Ectodermal cell (in vitro differentiated cells): ENCODE measurements around the gene ITFG2.

Source experiments
- H3K27ac ChIP-seq: 2 replicates; pipeline ENCODE4 v1.7.0; 2013; ENCODE audit warnings: mild to moderate bottlenecking, low read depth, low read length; ENCODE audit not compliant: insufficient read depth, poor library complexity, severe bottlenecking
- H3K27me3 ChIP-seq: 2 replicates; pipeline ENCODE4 v1.7.0; 2013; ENCODE audit warnings: mild to moderate bottlenecking, low read length; ENCODE audit not compliant: insufficient read depth, control insufficient read depth, poor library complexity, severe bottlenecking
- H3K36me3 ChIP-seq: one replicate; pipeline ENCODE4 v1.7.0; 2013; ENCODE audit warnings: low read length; ENCODE audit not compliant: control insufficient read depth, insufficient read depth
- H3K4me1 ChIP-seq: one replicate; pipeline ENCODE4 v1.7.0; 2013; ENCODE audit warnings: low read length; ENCODE audit not compliant: control insufficient read depth, insufficient read depth
- H3K4me3 ChIP-seq: 2 replicates; pipeline ENCODE4 v1.7.0; 2013; ENCODE audit warnings: low read depth, low read length, control low read depth; ENCODE audit not compliant: insufficient read depth
- H3K9me3 ChIP-seq: 2 replicates; pipeline ENCODE4 v1.7.0; 2013; ENCODE audit warnings: mild to moderate bottlenecking, low read length, moderate library complexity; ENCODE audit not compliant: control insufficient read depth
- WGBS, 2 experiments: methylation state at CpG; one replicate each; pipeline ENCODE4 v1.1.7; 2013; ENCODE audit warnings: missing lambda C conversion rate in 2 of 2; 5-methylcytosine and 5-hydroxymethylcytosine counted together

ITFG2 gene

GRCh38 chr12:2775431-2775830 is 37.0 kb upstream of the ITFG2 start:
- no peak overlapping the region for H3K27ac ChIP-seq
- no peaks in the 10 kb centered on the region for H3K36me3 ChIP-seq
- WGBS, 2 experiments: 90 to 92% methylated on average over 8 of the region's 8 CpGs
- no peaks in the 10 kb centered on the region for H3K9me3 ChIP-seq
- H3K27me3 ChIP-seq: no peaks in the 10 kb centered on the region
- no peak overlapping the region for H3K4me3 ChIP-seq
- H3K4me1 ChIP-seq: peaks cover 15% of the 10 kb centered on the region

DNA sequence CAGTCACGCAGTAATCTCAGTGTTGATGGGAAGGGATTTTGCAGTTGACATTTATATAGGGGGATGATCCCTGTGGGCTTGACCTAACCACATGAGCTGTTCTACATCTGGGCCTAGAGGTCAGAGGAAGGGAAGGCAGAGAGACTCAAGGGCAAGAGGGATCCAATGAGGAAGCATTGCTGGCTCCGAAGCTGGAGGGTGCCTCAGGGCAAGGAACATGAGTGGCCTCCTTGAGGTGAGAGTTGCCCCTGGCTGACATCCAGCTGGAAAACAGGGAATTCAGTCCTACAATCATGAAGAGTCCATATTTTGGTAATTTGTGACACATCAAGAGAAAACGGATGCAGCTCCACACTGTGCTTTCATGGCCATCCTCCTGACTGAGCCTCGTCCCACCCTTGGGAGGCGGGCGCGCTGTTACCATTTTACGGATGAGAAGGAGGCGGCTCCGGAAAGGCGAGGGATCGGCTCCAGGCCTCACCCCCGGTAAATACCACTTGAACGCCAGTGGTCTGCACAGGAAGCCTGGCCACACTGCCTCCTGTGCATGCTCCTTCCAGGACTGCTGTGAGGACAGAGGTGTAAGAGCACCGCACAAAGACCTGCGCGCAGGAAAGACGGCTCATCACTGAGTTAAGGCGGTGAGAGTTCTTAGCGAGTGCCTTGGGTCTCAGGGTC is 36.2 kb upstream of the ITFG2 start:
- Histone ChIP-seq H3K27ac (no peak overlapping the region), H3K36me3 (no peaks in the 10 kb centered on the region), H3K4me3 (no peak overlapping the region), H3K4me1 (peaks cover 15% of the 10 kb centered on the region), H3K27me3 (no peaks in the 10 kb centered on the region), H3K9me3 (no peaks in the 10 kb centered on the region)
- 95 to 96% methylated on average over 20 of the region's 20 CpGs for WGBS, 2 experiments

DNA sequence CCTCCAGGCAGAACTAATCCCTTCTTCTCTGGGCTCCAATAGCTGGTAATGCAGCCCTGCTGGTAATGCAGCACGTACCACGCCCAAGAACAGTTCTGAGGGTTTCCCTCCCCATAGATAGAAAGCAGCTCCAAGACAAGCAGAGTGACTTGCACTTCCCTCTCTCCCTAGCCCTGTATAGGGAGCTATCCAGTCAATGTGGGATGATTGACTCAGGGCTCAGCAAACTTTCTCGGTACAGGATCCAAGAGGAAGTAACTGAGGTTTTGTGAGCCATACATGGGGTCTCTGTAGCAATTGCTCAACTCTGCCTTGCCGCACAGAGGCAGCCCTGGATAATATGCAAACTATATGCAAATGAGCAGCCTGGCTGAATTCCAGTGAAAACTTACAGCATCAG is 33.2 kb upstream of the ITFG2 start:
- no peaks in the 10 kb centered on the region for H3K36me3 ChIP-seq
- H3K4me3 ChIP-seq: no peak overlapping the region
- H3K27ac ChIP-seq: no peak overlapping the region
- H3K9me3 ChIP-seq: no peaks in the 10 kb centered on the region
- peaks cover 11% of the 10 kb centered on the region for H3K27me3 ChIP-seq
- H3K4me1 ChIP-seq: peaks cover 15% of the 10 kb centered on the region
- WGBS, 2 experiments: 45 to 47% methylated on average over 4 of the region's 4 CpGs

GRCh38 chr12:2783936-2784600 is 28.4 kb upstream of the ITFG2 start:
- 25% methylated on average over 24 to 25 of the region's 25 CpGs for WGBS, 2 experiments
- H3K36me3 ChIP-seq: no peaks in the 10 kb centered on the region
- H3K4me3 ChIP-seq: no peak overlapping the region
- no peak overlapping the region for H3K27ac ChIP-seq
- H3K27me3 ChIP-seq: peaks cover 31% of the 10 kb centered on the region
- H3K9me3 ChIP-seq: no peaks in the 10 kb centered on the region
- H3K4me1 ChIP-seq: no peaks in the 10 kb centered on the region

GRCh38 chr12:2785017-2785416 is 27.5 kb upstream of the ITFG2 start:
- Histone ChIP-seq H3K9me3 (no peaks in the 10 kb centered on the region), H3K36me3 (no peaks in the 10 kb centered on the region), H3K4me1 (no peaks in the 10 kb centered on the region), H3K4me3 (no peak overlapping the region), H3K27ac (no peak overlapping the region), H3K27me3 (peaks cover 36% of the 10 kb centered on the region)
- whole genome bisulfite sequencing, 2 experiments: 59 to 65% methylated on average over 5 of the region's 5 CpGs

DNA sequence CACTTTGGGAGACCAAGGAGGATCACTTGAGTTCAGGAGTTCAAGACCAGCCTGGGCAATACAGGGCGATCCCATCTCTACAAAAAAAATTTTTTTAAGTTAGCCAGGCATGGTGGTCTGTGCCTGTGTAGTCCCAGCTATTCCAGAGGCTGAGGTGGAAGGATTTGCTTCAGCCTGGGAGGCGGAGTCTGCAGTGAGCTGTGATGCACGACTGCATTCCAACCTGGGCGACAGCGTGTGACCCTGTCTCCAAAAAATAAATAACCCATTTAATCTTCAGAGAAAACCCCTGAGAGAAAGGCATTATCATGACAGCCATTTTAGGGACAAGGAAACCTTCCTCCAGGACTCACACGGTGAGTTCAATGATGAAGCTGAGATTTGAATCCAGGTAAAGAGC is 21.4 kb upstream of the ITFG2 start:
- no peaks in the 10 kb centered on the region for H3K9me3 ChIP-seq
- no peaks in the 10 kb centered on the region for H3K4me1 ChIP-seq
- no peak overlapping the region for H3K27ac ChIP-seq
- no peaks in the 10 kb centered on the region for H3K36me3 ChIP-seq
- peaks cover 28% of the 10 kb centered on the region for H3K27me3 ChIP-seq
- no peak overlapping the region for H3K4me3 ChIP-seq
- 82 to 89% methylated on average over 6 of the region's 6 CpGs for WGBS, 2 experiments

- Histone ChIP-seq H3K27me3 (peaks cover 28% of the 10 kb centered on the region), H3K9me3 (no peaks in the 10 kb centered on the region), H3K4me1 (no peaks in the 10 kb centered on the region), H3K27ac (no peak overlapping the region), H3K4me3 (no peak overlapping the region), H3K36me3 (peaks cover 5% of the 10 kb centered on the region)
- WGBS, 2 experiments: 74 to 77% methylated on average over 23 to 25 of the region's 25 CpGs
Observed at GRCh38 chr12:2792671-2793500, 19.6 kb upstream of the ITFG2 start.

GRCh38 chr12:2793561-2793960 is 18.9 kb upstream of the ITFG2 start:
- Histone ChIP-seq H3K27ac (no peak overlapping the region), H3K9me3 (no peaks in the 10 kb centered on the region), H3K4me3 (no peak overlapping the region), H3K27me3 (peaks cover 28% of the 10 kb centered on the region), H3K4me1 (no peaks in the 10 kb centered on the region), H3K36me3 (peaks cover 10% of the 10 kb centered on the region)
- WGBS, 2 experiments: 94 to 95% methylated on average over 21 of the region's 21 CpGs

GRCh38 chr12:2794191-2794735 is 18.2 kb upstream of the ITFG2 start:
- H3K4me3 ChIP-seq: peak overlapping the region; percentile 53
- H3K9me3 ChIP-seq: no peaks in the 10 kb centered on the region
- no peaks in the 10 kb centered on the region for H3K4me1 ChIP-seq
- H3K27me3 ChIP-seq: peaks cover 24% of the 10 kb centered on the region
- 4 to 5% methylated on average over 49 of the region's 49 CpGs for WGBS, 2 experiments
- H3K27ac ChIP-seq: no peak overlapping the region
- peaks cover 17% of the 10 kb centered on the region for H3K36me3 ChIP-seq

GRCh38 chr12:2794736-2795289 is 17.7 kb upstream of the ITFG2 start, which contains the start of gene FKBP4:
FKBP4 (plus strand) TSS chr12:2794970; CDS start chr12:2795140, 170 bp downstream.
- WGBS, 2 experiments: 0% methylated on average over 63 of the region's 63 CpGs
- H3K27ac ChIP-seq: no peak within 1 kb of the TSS
- H3K9me3 ChIP-seq: no peaks in the 10 kb centered on the region
- H3K4me3 ChIP-seq: peak within 1 kb of the TSS; percentile 53
- H3K36me3 ChIP-seq: peaks cover 19% of the 10 kb centered on the region
- H3K4me1 ChIP-seq: no peaks in the 10 kb centered on the region
- peaks cover 21% of the 10 kb centered on the region for H3K27me3 ChIP-seq
